PC-3 (cell line): ENCODE measurements around the gene HHIP. TPM values are rescaled to one million over a fixed set of nuclear protein-coding genes. Genes with fewer than 3 reads are reported as not detected.

ENCODE experiments used
- ATAC-seq: fragments of 200-7000 bp; cut with Tn5 transposase; 2 replicates; pipeline ENCODE4 v1.9.1; 2020; ENCODE audit warnings: mild to moderate bottlenecking, moderate library complexity
- BruUV-seq: library from RNA; stranded (reverse); fragments of 400-500 nt; replicated peaks from 2 replicates; lab custom pipeline; 2021; lab: Mats Ljungman, UMichigan
- CTCF ChIA-PET: fragments of 300-600 bp; sonication (Branson Sonifier 250); formaldehyde crosslinking; loops from one replicate; lab custom pipeline; 2022; ENCODE audit warnings: antibody characterized with exemption; lab: Charles Lee
- POLR2A ChIA-PET: fragments of 300-600 bp; sonication (Branson Sonifier 250); formaldehyde crosslinking; loops from one replicate; lab custom pipeline; 2022; ENCODE audit warnings: antibody characterized with exemption; ENCODE audit not compliant: unreplicated experiment; lab: Charles Lee
- DNase-seq: peaks from one replicate; pipeline ENCODE4 v3.0.0-alpha.2; 2015
- H2AFZ ChIP-seq: fragments of 300-600 bp; sonication (generic); 2 replicates; pipeline ENCODE4 v1.6.0; 2016; ENCODE audit warnings: antibody characterized with exemption, low read length
- H3F3A ChIP-seq: fragments of 300-600 bp; sonication (generic); one replicate; pipeline ENCODE4 v1.6.0; 2017; ENCODE audit warnings: antibody characterized with exemption, low read length, control low read depth, mild to moderate bottlenecking; ENCODE audit not compliant: unreplicated experiment
- H3K27ac ChIP-seq: fragments of 300-600 bp; sonication (generic); 2 replicates; pipeline ENCODE4 v1.5.1; 2016; ENCODE audit warnings: mild to moderate bottlenecking, low read length
- H3K27me3 ChIP-seq: fragments of 300-600 bp; sonication (generic); 2 replicates; pipeline ENCODE4 v1.6.1; 2016; ENCODE audit warnings: low read length, mixed read lengths
- H3K36me3 ChIP-seq: fragments of 300-600 bp; sonication (generic); 2 replicates; pipeline ENCODE4 v1.6.1; 2016; ENCODE audit warnings: low read depth, mixed run types, low read length, mixed read lengths
- H3K4me1 ChIP-seq: fragments of 300-600 bp; sonication (generic); 2 replicates; pipeline ENCODE4 v1.5.1; 2016; ENCODE audit warnings: low read length; ENCODE audit not compliant: insufficient read depth
- H3K4me2 ChIP-seq: fragments of 300-600 bp; sonication (generic); 2 replicates; pipeline ENCODE4 v1.6.0; 2016; ENCODE audit warnings: low read length
- H3K4me3 ChIP-seq: fragments of 300-600 bp; sonication (generic); 2 replicates; pipeline ENCODE4 v1.5.1; 2016; ENCODE audit warnings: mild to moderate bottlenecking, low read length, mixed read lengths
- H3K79me2 ChIP-seq: fragments of 300-600 bp; sonication (generic); 2 replicates; pipeline ENCODE4 v1.6.1; 2017; ENCODE audit warnings: low read length, mixed read lengths
- H3K9ac ChIP-seq: fragments of 300-600 bp; sonication (generic); 2 replicates; pipeline ENCODE4 v1.6.0; 2016; ENCODE audit warnings: mild to moderate bottlenecking, low read length
- H3K9me2 ChIP-seq: fragments of 300-600 bp; sonication (generic); replicated peaks from 2 replicates; pipeline ENCODE4 v1.6.1; 2016; ENCODE audit warnings: mixed run types, low read length, mixed read lengths
- H3K9me3 ChIP-seq: fragments of 300-600 bp; sonication (generic); 2 replicates; pipeline ENCODE4 v1.6.1; 2016; ENCODE audit warnings: low read length, mixed read lengths
- H4K20me1 ChIP-seq: fragments of 300-600 bp; sonication (generic); 2 replicates; pipeline ENCODE4 v1.6.1; 2016; ENCODE audit warnings: low read length, mixed read lengths
- CTCF ChIP-seq: fragments of 300-600 bp; sonication (generic); conservative IDR thresholded peaks from 2 replicates; pipeline ENCODE4 v1.5.1; 2017; ENCODE audit warnings: antibody characterized with exemption, low read depth, mild to moderate bottlenecking, low read length
- EZH2 ChIP-seq: fragments of 300-600 bp; sonication (generic); IDR thresholded peaks from one replicate; pipeline ENCODE4 v1.6.1; 2017; ENCODE audit warnings: antibody characterized with exemption, mild to moderate bottlenecking, low read length; ENCODE audit not compliant: unreplicated experiment
- EZH2phosphoT487 ChIP-seq: fragments of 300-600 bp; sonication (generic); IDR thresholded peaks from 2 replicates; pipeline ENCODE4 v1.6.1; 2018; ENCODE audit warnings: mild to moderate bottlenecking, antibody characterized with exemption, low read length, borderline replicate concordance
- intact Hi-C: fragments of 100-400 bp; cut with micrococcal nuclease; formaldehyde crosslinking; loops from 2 replicates; pipeline ENCODE4 v1.9.0; 2023
- total RNA-seq: library from RNA; depleted of rRNA; stranded (reverse); fragments of >200 nt; gene quantifications from 2 replicates; pipeline ENCODE4 v1.2.3, GENCODE V29; 2014

The HHIP gene
- total RNA-seq, 1 experiment from 2014 or later: 1.2 TPM

GRCh38 chr4:144674711-144675110, 28.8 kb downstream of the HHIP start:
- Histone ChIP-seq H3K79me2 (no peaks in the 10 kb centered on the region), H3K27ac (no peak overlapping the region), H2AFZ (no peak overlapping the region), H3K9me3 (no peaks in the 10 kb centered on the region), H3K4me3 (no peak overlapping the region), H3K4me1 (no peaks in the 10 kb centered on the region), H4K20me1 (no peaks in the 10 kb centered on the region), H3K4me2 (no peak overlapping the region), H3F3A (no peaks in the 10 kb centered on the region), H3K36me3 (no peaks in the 10 kb centered on the region), H3K9ac (no peak overlapping the region), H3K27me3 (no peaks in the 10 kb centered on the region), H3K9me2 (no peaks in the 10 kb centered on the region)
- TF ChIP-seq EZH2 (no peak), EZH2phosphoT487 (no peak), CTCF (no peak)
- DNase-seq (no peak), ATAC-seq (no peak)
- CTCF ChIA-PET: no interaction called here
- intact Hi-C loops: no loop called here
- no TSS peak for BruUV-seq
- POLR2A ChIA-PET: no interaction called here

- no peak for DNase-seq
- no peak overlapping the region for H3K27ac ChIP-seq
- TF ChIP-seq EZH2 (no peak), EZH2phosphoT487 (no peak), CTCF (no peak)
- no peaks in the 10 kb centered on the region for H3F3A ChIP-seq
- no peaks in the 10 kb centered on the region for H3K27me3 ChIP-seq
- intact Hi-C loops: no loop called here
- no peaks in the 10 kb centered on the region for H3K36me3 ChIP-seq
- no peak overlapping the region for H3K4me3 ChIP-seq
- no peaks in the 10 kb centered on the region for H4K20me1 ChIP-seq
- CTCF ChIA-PET: no interaction called here
- no peak overlapping the region for H3K9ac ChIP-seq
- BruUV-seq: no TSS peak
- ATAC-seq: no peak
- H3K9me2 ChIP-seq: no peaks in the 10 kb centered on the region
- H3K79me2 ChIP-seq: no peaks in the 10 kb centered on the region
- no peak overlapping the region for H3K4me2 ChIP-seq
- H2AFZ ChIP-seq: no peak overlapping the region
- H3K4me1 ChIP-seq: no peaks in the 10 kb centered on the region
- H3K9me3 ChIP-seq: no peaks in the 10 kb centered on the region
- POLR2A ChIA-PET: interaction anchor here (0.7 kb wide), 1 partner anchor 553 kb away, joined by 3 read pairs; no protein-coding TSS in a partner anchor
These were observed 35.9 kb downstream of the HHIP start for GRCh38 chr4:144681806-144682205.

GRCh38 chr4:144683516-144683915, 37.6 kb downstream of the HHIP start:
- POLR2A ChIA-PET: no interaction called here
- Histone ChIP-seq H3K36me3 (no peaks in the 10 kb centered on the region), H3F3A (no peaks in the 10 kb centered on the region), H3K9me2 (no peaks in the 10 kb centered on the region), H3K9ac (no peak overlapping the region), H3K27ac (no peak overlapping the region), H3K27me3 (peaks cover 4% of the 10 kb centered on the region; the same call in 1 of the 2 replicates), H3K4me2 (no peak overlapping the region), H3K79me2 (no peaks in the 10 kb centered on the region), H4K20me1 (no peaks in the 10 kb centered on the region), H2AFZ (no peak overlapping the region), H3K4me3 (no peak overlapping the region), H3K4me1 (no peaks in the 10 kb centered on the region), H3K9me3 (no peaks in the 10 kb centered on the region)
- no TSS peak for BruUV-seq
- no peak for ATAC-seq
- TF ChIP-seq EZH2phosphoT487: no peak
- intact Hi-C loops: no loop called here
- DNase-seq: no peak
- CTCF ChIA-PET: no interaction called here
